GM12874 (cell line): ENCODE measurements around the gene RSPO4.

ENCODE experiments used
- CTCF ChIP-seq: IDR thresholded peaks from 2 replicates; pipeline ENCODE4 v1.5.1; 2011; ENCODE audit warnings: low read depth, mild to moderate bottlenecking, control low read depth, low read length, moderate library complexity; ENCODE audit not compliant: insufficient read depth

Gene RSPO4

GRCh38 chr20:977021-977420 lies 25.1 kb downstream of the RSPO4 start:
- TF ChIP-seq CTCF, result no peak

- TF ChIP-seq CTCF, result no peak
Measured at GRCh38 chr20:976033-976432, 26.1 kb downstream of the RSPO4 start.

GRCh38 chr20:973785-974194 lies 28.3 kb downstream of the RSPO4 start:
- TF ChIP-seq CTCF, result peak; percentile 69

GRCh38 chr20:972256-972655 lies 29.9 kb downstream of the RSPO4 start:
- TF ChIP-seq CTCF, result no peak

GRCh38 chr20:971346-971745 lies 30.8 kb downstream of the RSPO4 start:
- TF ChIP-seq CTCF, result no peak

- TF ChIP-seq CTCF, result no peak
Measured at GRCh38 chr20:969868-970267, 32.2 kb downstream of the RSPO4 start.

GRCh38 chr20:967796-968742 lies 34.0 kb downstream of the RSPO4 start:
- no peak for TF ChIP-seq CTCF
